Measurements from ENCODE around the gene ZNF579.
A peak's percentile ranks its signal among the peaks of the same experiment; 100 is the strongest.

ZNF579 gene

GRCh38 chr19:55563261-55563690, 17.4 kb downstream of the ZNF579 start:
- peak; percentile 87 for DNase-seq

GRCh38 chr19:55559684-55560083, 21.0 kb downstream of the ZNF579 start:
- DNase-seq: no peak

- no peak for DNase-seq
Observed at GRCh38 chr19:55554741-55555152, 25.9 kb downstream of the ZNF579 start.

GRCh38 chr19:55554302-55554701, 26.3 kb downstream of the ZNF579 start:
- DNase-seq: no peak

GRCh38 chr19:55553217-55554182, 27.1 kb downstream of the ZNF579 start:
- no peak for DNase-seq

- DNase-seq: no peak
Observed at GRCh38 chr19:55552620-55553019, 28.0 kb downstream of the ZNF579 start.

- no peak for DNase-seq
Observed at GRCh38 chr19:55552206-55552605, 28.4 kb downstream of the ZNF579 start.

- DNase-seq: no peak
Observed at GRCh38 chr19:55550321-55550650, 30.4 kb downstream of the ZNF579 start.

- DNase-seq: peak; percentile 72
Observed at GRCh38 chr19:55549500-55550320, 30.9 kb downstream of the ZNF579 start.

- no peak for DNase-seq
Observed at GRCh38 chr19:55546822-55547614, 33.6 kb downstream of the ZNF579 start.

GRCh38 chr19:55546011-55546410, 34.6 kb downstream of the ZNF579 start:
- DNase-seq: no peak

- no peak for DNase-seq
Observed at GRCh38 chr19:55545443-55545842, 35.2 kb downstream of the ZNF579 start, which contains the start of gene SBK3. Gene SBK3 (minus strand): TSS chr19:55545543. CDS start chr19:55545543, 0 bp downstream.

GRCh38 chr19:55544776-55545439, 35.7 kb downstream of the ZNF579 start:
- DNase-seq: no peak

GRCh38 chr19:55544014-55544413, 36.6 kb downstream of the ZNF579 start:
- no peak for DNase-seq

GRCh38 chr19:55543567-55543966, 37.1 kb downstream of the ZNF579 start:
- DNase-seq: no peak

GRCh38 chr19:55542292-55542855, 38.3 kb downstream of the ZNF579 start:
- no peak for DNase-seq

GRCh38 chr19:55541091-55541490, 39.6 kb downstream of the ZNF579 start:
- no peak for DNase-seq

GRCh38 chr19:55540619-55541018, 40.0 kb downstream of the ZNF579 start:
- no peak for DNase-seq

- no peak for DNase-seq
Observed at GRCh38 chr19:55539090-55539984, 41.3 kb downstream of the ZNF579 start.

- no peak for DNase-seq
Observed at GRCh38 chr19:55538132-55538531, 42.5 kb downstream of the ZNF579 start.

- DNase-seq: no peak
Observed at GRCh38 chr19:55537741-55538111, 42.9 kb downstream of the ZNF579 start.

All from NCI-H2227 treated with DMSO at 0.1 percent for 48 hours (cell line).